Measurements from ENCODE around the gene PDE1A. TPM values are rescaled to one million over a fixed set of nuclear protein-coding genes. Genes with fewer than 3 reads are reported as not detected.

The PDE1A gene
- total and polyA plus RNA-seq, 2 donors (not counting 1 experiment from before 2014, with no cell fraction given): 0.07 TPM; not detected in 1

DNA sequence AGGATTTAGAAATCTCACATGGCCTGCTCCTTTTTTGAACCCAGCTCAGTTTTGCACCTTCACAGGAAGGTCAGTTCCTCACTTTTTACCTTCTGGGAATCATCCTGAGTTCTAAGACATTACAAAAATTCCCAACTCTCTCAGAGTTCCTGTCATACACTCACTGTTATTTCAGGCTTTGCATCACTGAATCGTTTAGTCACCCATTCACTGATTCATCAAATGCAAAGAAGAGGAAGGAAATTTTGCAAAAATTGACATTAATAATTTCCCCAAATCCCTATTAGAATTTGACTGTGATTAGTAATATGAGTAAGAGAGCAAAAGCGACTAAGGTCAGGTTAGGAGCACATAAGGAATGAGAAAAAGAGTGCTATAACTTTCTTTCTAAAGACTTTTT lies 197.5 kb downstream of the PDE1A start:
- no peak overlapping the region for H3K27ac ChIP-seq (ENCODE audit: low read length in 2 of 2)

DNA sequence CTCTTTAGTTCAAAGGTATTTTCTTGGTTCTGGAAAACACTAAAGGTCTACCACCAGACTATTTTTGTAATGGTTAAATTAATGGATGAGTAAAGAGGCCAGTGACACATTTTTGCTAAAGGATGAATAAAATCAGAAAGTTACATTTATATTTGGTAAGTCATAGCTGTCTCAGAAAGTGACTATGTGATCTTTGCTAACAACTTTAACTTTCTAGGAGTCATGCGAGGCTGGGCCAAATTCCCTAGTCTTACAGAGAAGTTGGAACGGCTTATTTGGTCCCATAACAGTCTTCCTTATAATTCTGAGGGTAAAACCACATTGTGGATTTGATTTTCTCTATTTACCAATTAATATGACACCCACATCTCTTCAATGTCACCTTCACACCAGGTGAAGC lies 198.1 kb downstream of the PDE1A start:
- no peak overlapping the region for H3K4me3 Mint-ChIP-seq
- H3K9me3 ChIP-seq (ENCODE audit: control extremely low read depth in 1 of 3, control insufficient read depth in 2 of 3, insufficient read depth in 1 of 3, low read length in 2 of 3): no peaks in the 10 kb centered on the region
- no peak overlapping the region for H2AFZ ChIP-seq (ENCODE audit: insufficient read depth, low read depth, low read length, poor library complexity, severe bottlenecking)
- ATAC-seq (ENCODE audit: low read depth) (no peak), DNase-seq (no peak)
- POLR2A ChIA-PET: no interaction called here
- no peaks in the 10 kb centered on the region for H3K4me1 ChIP-seq (ENCODE audit: control insufficient read depth in 2 of 2, insufficient read depth in 2 of 2, low read length in 2 of 2)
- CTCF ChIA-PET: no interaction called here
- no peaks in the 10 kb centered on the region for H4K20me1 ChIP-seq (ENCODE audit: control insufficient read depth, insufficient read depth, low read length, poor library complexity, severe bottlenecking)
- H3K36me3 ChIP-seq (replicated peaks in 1 of 2; ENCODE audit: control extremely low read depth in 1 of 2, control insufficient read depth in 1 of 2, extremely low read depth in 1 of 2, insufficient read depth in 2 of 2, low read length in 1 of 2): no peaks in the 10 kb centered on the region
- peaks cover 3% of the 10 kb centered on the region for H3K27me3 Mint-ChIP-seq
- intact Hi-C loops (cut with micrococcal nuclease): no loop called here
- H3K9me3 Mint-ChIP-seq (ENCODE audit: insufficient read depth): no peaks in the 10 kb centered on the region
- no peak overlapping the region for H3K9ac ChIP-seq (ENCODE audit: low read length)
- TF ChIP-seq EZH2 (IDR thresholded peaks at IDR 0.05; ENCODE audit: borderline replicate concordance, insufficient read depth, low read depth, low read length, poor library complexity, severe bottlenecking): no peak
- TF ChIP-seq, protein P1, sequence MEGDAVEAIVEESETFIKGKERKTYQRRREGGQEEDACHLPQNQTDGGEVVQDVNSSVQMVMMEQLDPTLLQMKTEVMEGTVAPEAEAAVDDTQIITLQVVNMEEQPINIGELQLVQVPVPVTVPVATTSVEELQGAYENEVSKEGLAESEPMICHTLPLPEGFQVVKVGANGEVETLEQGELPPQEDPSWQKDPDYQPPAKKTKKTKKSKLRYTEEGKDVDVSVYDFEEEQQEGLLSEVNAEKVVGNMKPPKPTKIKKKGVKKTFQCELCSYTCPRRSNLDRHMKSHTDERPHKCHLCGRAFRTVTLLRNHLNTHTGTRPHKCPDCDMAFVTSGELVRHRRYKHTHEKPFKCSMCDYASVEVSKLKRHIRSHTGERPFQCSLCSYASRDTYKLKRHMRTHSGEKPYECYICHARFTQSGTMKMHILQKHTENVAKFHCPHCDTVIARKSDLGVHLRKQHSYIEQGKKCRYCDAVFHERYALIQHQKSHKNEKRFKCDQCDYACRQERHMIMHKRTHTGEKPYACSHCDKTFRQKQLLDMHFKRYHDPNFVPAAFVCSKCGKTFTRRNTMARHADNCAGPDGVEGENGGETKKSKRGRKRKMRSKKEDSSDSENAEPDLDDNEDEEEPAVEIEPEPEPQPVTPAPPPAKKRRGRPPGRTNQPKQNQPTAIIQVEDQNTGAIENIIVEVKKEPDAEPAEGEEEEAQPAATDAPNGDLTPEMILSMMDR (IDR thresholded peaks at IDR 0.05): no peak
- H3K27me3 ChIP-seq (replicated peaks in 1 of 4; ENCODE audit: control extremely low read depth in 1 of 4, control insufficient read depth in 3 of 4, insufficient read depth in 4 of 4, low read length in 3 of 4): no peaks in the 10 kb centered on the region
- H3K4me3 ChIP-seq (ENCODE audit: control extremely low read depth in 1 of 5, extremely low read depth in 1 of 5, insufficient read depth in 1 of 5, low read depth in 2 of 5, low read length in 4 of 5): no peak overlapping the region
- no peak overlapping the region for H3K4me2 ChIP-seq (replicated peaks; ENCODE audit: low read depth, low read length, poor library complexity, severe bottlenecking)
- no peak overlapping the region for H3K27ac ChIP-seq (ENCODE audit: low read length in 2 of 2)
- no CpG with 5 or more reads among the region's 2 CpGs for WGBS (ENCODE audit: insufficient coverage)
- no peak overlapping the region for H3K27ac Mint-ChIP-seq
- no peaks in the 10 kb centered on the region for H3K79me2 ChIP-seq (ENCODE audit: control insufficient read depth, insufficient read depth, low read length)
- H3K4me1 Mint-ChIP-seq: no peaks in the 10 kb centered on the region

More for the DNA sequence above, 197.5 kb downstream of the PDE1A start:
- Histone ChIP-seq H4K20me1 (ENCODE audit: control insufficient read depth, insufficient read depth, low read length, poor library complexity, severe bottlenecking) (no peaks in the 10 kb centered on the region), H3K9me3 (ENCODE audit: control extremely low read depth in 1 of 3, control insufficient read depth in 2 of 3, insufficient read depth in 1 of 3, low read length in 2 of 3) (no peaks in the 10 kb centered on the region), H3K79me2 (ENCODE audit: control insufficient read depth, insufficient read depth, low read length) (no peaks in the 10 kb centered on the region), H3K9ac (ENCODE audit: low read length) (no peak overlapping the region), H3K36me3 (replicated peaks in 1 of 2; ENCODE audit: control extremely low read depth in 1 of 2, control insufficient read depth in 1 of 2, extremely low read depth in 1 of 2, insufficient read depth in 2 of 2, low read length in 1 of 2) (no peaks in the 10 kb centered on the region), H3K4me3 (ENCODE audit: control extremely low read depth in 1 of 5, extremely low read depth in 1 of 5, insufficient read depth in 1 of 5, low read depth in 2 of 5, low read length in 4 of 5) (no peak overlapping the region), H3K27me3 (replicated peaks in 1 of 4; ENCODE audit: control extremely low read depth in 1 of 4, control insufficient read depth in 3 of 4, insufficient read depth in 4 of 4, low read length in 3 of 4) (no peaks in the 10 kb centered on the region), H3K4me1 (ENCODE audit: control insufficient read depth in 2 of 2, insufficient read depth in 2 of 2, low read length in 2 of 2) (no peaks in the 10 kb centered on the region), H3K4me2 (replicated peaks; ENCODE audit: low read depth, low read length, poor library complexity, severe bottlenecking) (no peak overlapping the region), H2AFZ (ENCODE audit: insufficient read depth, low read depth, low read length, poor library complexity, severe bottlenecking) (no peak overlapping the region)
- ChIA-PET CTCF (no interaction called here), POLR2A (no interaction called here)
- Mint-ChIP-seq H3K27ac (no peak overlapping the region), H3K4me1 (no peaks in the 10 kb centered on the region), H3K9me3 (ENCODE audit: insufficient read depth) (no peaks in the 10 kb centered on the region), H3K4me3 (no peak overlapping the region), H3K27me3 (peaks cover 3% of the 10 kb centered on the region)
- no peak for DNase-seq
- WGBS (ENCODE audit: insufficient coverage): no CpG with 5 or more reads among the region's 2 CpGs
- TF ChIP-seq, protein P1 (IDR thresholded peaks at IDR 0.05): no peak
- TF ChIP-seq EZH2 (IDR thresholded peaks at IDR 0.05; ENCODE audit: borderline replicate concordance, insufficient read depth, low read depth, low read length, poor library complexity, severe bottlenecking): no peak
- ATAC-seq (ENCODE audit: low read depth): no peak
- intact Hi-C loops (cut with micrococcal nuclease): no loop called here

Measured in B cell (primary cell).